HG02763 (cell line): Measurements from ENCODE around the gene DNM2.

Experiments
- ATAC-seq: cut with Tn5 transposase; IDR thresholded peaks from one replicate; pipeline ENCODE4 v1.9.1; 2021; ENCODE audit warnings: mild to moderate bottlenecking, moderate library complexity; ENCODE audit not compliant: unreplicated experiment

DNM2 gene

GRCh38 chr19:10768936-10769335 is 51.1 kb downstream of the DNM2 start:
- no peak for ATAC-seq

GRCh38 chr19:10769533-10770491 is 51.9 kb downstream of the DNM2 start:
- ATAC-seq, result no peak

- ATAC-seq, result no peak
These were observed 56.1 kb downstream of the DNM2 start for GRCh38 chr19:10773969-10774368.

GRCh38 chr19:10774893-10775292 is 57.0 kb downstream of the DNM2 start:
- ATAC-seq, result no peak

GRCh38 chr19:10776900-10777650 is 59.2 kb downstream of the DNM2 start:
- ATAC-seq, result no peak

- no peak for ATAC-seq
These were observed 62.5 kb downstream of the DNM2 start for GRCh38 chr19:10780368-10780767.

GRCh38 chr19:10782795-10783194 is 64.9 kb downstream of the DNM2 start:
- ATAC-seq, result no peak

- ATAC-seq, result no peak
These were observed 66.4 kb downstream of the DNM2 start for GRCh38 chr19:10784257-10784656.

- ATAC-seq, result no peak
These were observed 70.3 kb downstream of the DNM2 start for GRCh38 chr19:10788146-10788545.

GRCh38 chr19:10789866-10790265 is 72.0 kb downstream of the DNM2 start:
- ATAC-seq, result no peak

- ATAC-seq, result no peak
These were observed 78.8 kb downstream of the DNM2 start for GRCh38 chr19:10796653-10797052.

- ATAC-seq, result no peak
These were observed 79.2 kb downstream of the DNM2 start for GRCh38 chr19:10797078-10797477.

- ATAC-seq, result no peak
These were observed 79.8 kb downstream of the DNM2 start for GRCh38 chr19:10797541-10798256.

GRCh38 chr19:10800488-10800887 is 82.6 kb downstream of the DNM2 start:
- ATAC-seq, result no peak

- no peak for ATAC-seq
These were observed 84.6 kb downstream of the DNM2 start for GRCh38 chr19:10802479-10802878.

GRCh38 chr19:10803252-10803651 is 85.4 kb downstream of the DNM2 start:
- ATAC-seq, result no peak

GRCh38 chr19:10805065-10805757 is 87.3 kb downstream of the DNM2 start:
- no peak for ATAC-seq

GRCh38 chr19:10805758-10806247 is 87.9 kb downstream of the DNM2 start:
- no peak for ATAC-seq

- ATAC-seq, result no peak
These were observed 91.2 kb downstream of the DNM2 start for GRCh38 chr19:10808937-10809649.
